HEK293 (cell line): ENCODE results near the gene DCST2.

ENCODE experiments used
- CTCF ChIA-PET: fragments of 350-600 bp; formaldehyde crosslinking; extraction: SDS; loops from one replicate; lab custom pipeline; 2021; ENCODE audit warnings: antibody characterized with exemption; lab: Yijun Ruan, JAX
- POLR2A ChIA-PET: fragments of 300-600 bp; formaldehyde crosslinking; extraction: SDS; loops from one replicate; lab custom pipeline; 2020; ENCODE audit warnings: antibody characterized with exemption, inconsistent platforms; lab: Yijun Ruan, JAX
- H3K27ac ChIP-seq: fragments of 200-500 bp; sonication (Bioruptor generic); 2 replicates; pipeline ENCODE4 v1.5.1; 2014; ENCODE audit warnings: low read depth, low read length, control low read depth, inconsistent platforms; ENCODE audit errors: extremely low read depth
- H3K36me3 ChIP-seq, 2 experiments: fragments of 200-500 bp in 1 of 2; sonication (Bioruptor generic) in 1 of 2; 1 replicate in 1 of 2; 2 replicates in 1 of 2; pipeline ENCODE4 v1.5.1; 2014 to 2017; ENCODE audit warnings: inconsistent platforms in 2 of 2, low read length in 2 of 2; ENCODE audit not compliant: control insufficient read depth in 2 of 2, insufficient read depth in 1 of 2
- H3K4me1 ChIP-seq: fragments of 200-500 bp; sonication (Bioruptor generic); 2 replicates; pipeline ENCODE4 v1.5.1; 2014; ENCODE audit warnings: mild to moderate bottlenecking, low read length, inconsistent platforms; ENCODE audit not compliant: control insufficient read depth, insufficient read depth
- H3K4me3 ChIP-seq: 2 replicates; pipeline ENCODE4 v1.5.1; 2011; ENCODE audit warnings: low read depth, mild to moderate bottlenecking, control low read depth, low read length, moderate library complexity
- H3K9me3 ChIP-seq: fragments of 200-500 bp; sonication (Bioruptor generic); 2 replicates; pipeline ENCODE4 v1.5.1; 2014; ENCODE audit warnings: low read depth, low read length, inconsistent platforms; ENCODE audit not compliant: control insufficient read depth, insufficient read depth
- GLIS2 ChIP-seq: fragments of 450-650 bp; formaldehyde crosslinking; IDR thresholded peaks from 2 replicates; pipeline ENCODE4 v1.5.1; 2016; ENCODE audit warnings: missing biosample characterization, missing genetic modification characterization
- HOXC10 ChIP-seq: sonication (generic); formaldehyde crosslinking; IDR thresholded peaks from 2 replicates; pipeline ENCODE4 v1.8.1; 2023; ENCODE audit warnings: mild to moderate bottlenecking, missing genetic modification reagents
- MYNN ChIP-seq: fragments of 450-650 bp; formaldehyde crosslinking; IDR thresholded peaks from 2 replicates; pipeline ENCODE4 v1.5.1; 2016; ENCODE audit warnings: missing biosample characterization, missing genetic modification characterization, borderline replicate concordance
- OSR2 ChIP-seq: fragments of 450-650 bp; formaldehyde crosslinking; IDR thresholded peaks from 2 replicates; pipeline ENCODE4 v1.5.1; 2016; ENCODE audit warnings: missing biosample characterization, missing genetic modification characterization
- PATZ1 ChIP-seq: fragments of 450-650 bp; formaldehyde crosslinking; IDR thresholded peaks from 2 replicates; pipeline ENCODE4 v1.5.1; 2016; ENCODE audit warnings: missing biosample characterization, missing genetic modification characterization
- REST ChIP-seq: fragments of 450-650 bp; formaldehyde crosslinking; IDR thresholded peaks from 2 replicates; pipeline ENCODE4 v1.5.1; 2016; ENCODE audit warnings: missing biosample characterization, missing genetic modification characterization
- SCRT1 ChIP-seq: fragments of 450-650 bp; formaldehyde crosslinking; IDR thresholded peaks from 2 replicates; pipeline ENCODE4 v1.5.1; 2016; ENCODE audit warnings: missing biosample characterization, missing genetic modification characterization, borderline replicate concordance
- SETDB1 ChIP-seq: IDR thresholded peaks from one replicate; pipeline ENCODE4 v1.6.1; 2017; ENCODE audit warnings: mild to moderate bottlenecking, low read length, moderate library complexity, mixed read lengths; ENCODE audit not compliant: insufficient read length
- SP7 ChIP-seq: fragments of 450-650 bp; formaldehyde crosslinking; IDR thresholded peaks from 2 replicates; pipeline ENCODE4 v1.5.1; 2016; ENCODE audit warnings: missing biosample characterization, missing genetic modification characterization
- TSHZ1 ChIP-seq: fragments of 450-650 bp; formaldehyde crosslinking; IDR thresholded peaks from 2 replicates; pipeline ENCODE4 v1.5.1; 2016; ENCODE audit warnings: missing biosample characterization, missing genetic modification characterization, borderline replicate concordance
- WT1 ChIP-seq: fragments of 450-650 bp; formaldehyde crosslinking; IDR thresholded peaks from 2 replicates; pipeline ENCODE4 v1.5.1; 2016; ENCODE audit warnings: missing biosample characterization, missing genetic modification characterization
- YY1 ChIP-seq: fragments of 450-650 bp; formaldehyde crosslinking; IDR thresholded peaks from 2 replicates; pipeline ENCODE4 v1.5.1; 2018; ENCODE audit warnings: missing biosample characterization, missing genetic modification characterization
- ZBTB48 ChIP-seq: fragments of 450-650 bp; formaldehyde crosslinking; IDR thresholded peaks from 2 replicates; pipeline ENCODE4 v1.5.1; 2016; ENCODE audit warnings: missing biosample characterization, missing genetic modification characterization
- ZFP37 ChIP-seq: fragments of 450-650 bp; formaldehyde crosslinking; IDR thresholded peaks from 2 replicates; pipeline ENCODE4 v1.5.1; 2016; ENCODE audit warnings: missing biosample characterization, missing genetic modification characterization
- ZFP69B ChIP-seq: fragments of 450-650 bp; formaldehyde crosslinking; IDR thresholded peaks from 2 replicates; pipeline ENCODE4 v1.5.1; 2016; ENCODE audit warnings: missing biosample characterization, missing genetic modification characterization
- ZNF175 ChIP-seq: fragments of 450-650 bp; formaldehyde crosslinking; IDR thresholded peaks from 2 replicates; pipeline ENCODE4 v1.5.1; 2016; ENCODE audit warnings: missing biosample characterization, missing genetic modification characterization
- ZNF184 ChIP-seq: fragments of 450-650 bp; IDR thresholded peaks from 2 replicates; pipeline ENCODE4 v1.5.1; 2018; ENCODE audit warnings: missing biosample characterization, mild to moderate bottlenecking, missing genetic modification characterization
- ZNF211 ChIP-seq: fragments of 450-650 bp; formaldehyde crosslinking; IDR thresholded peaks from 2 replicates; pipeline ENCODE4 v1.5.1; 2016; ENCODE audit warnings: low read depth, missing biosample characterization, missing genetic modification characterization
- ZNF24 ChIP-seq: fragments of 450-650 bp; formaldehyde crosslinking; IDR thresholded peaks from 2 replicates; pipeline ENCODE4 v1.5.1; 2016; ENCODE audit warnings: missing biosample characterization, missing genetic modification characterization
- ZNF335 ChIP-seq: fragments of 450-650 bp; formaldehyde crosslinking; conservative IDR thresholded peaks from 2 replicates; pipeline ENCODE4 v1.5.1; 2016; ENCODE audit warnings: missing biosample characterization, missing genetic modification characterization
- ZNF366 ChIP-seq: fragments of 450-650 bp; formaldehyde crosslinking; conservative IDR thresholded peaks from 2 replicates; pipeline ENCODE4 v1.5.1; 2016; ENCODE audit warnings: missing biosample characterization, missing genetic modification characterization
- ZNF404 ChIP-seq: fragments of 450-650 bp; formaldehyde crosslinking; IDR thresholded peaks from 2 replicates; pipeline ENCODE4 v1.5.1; 2017; ENCODE audit warnings: missing biosample characterization, missing genetic modification characterization
- ZNF510 ChIP-seq: fragments of 450-650 bp; formaldehyde crosslinking; IDR thresholded peaks from 2 replicates; pipeline ENCODE4 v1.5.1; 2018; ENCODE audit warnings: mild to moderate bottlenecking, missing genetic modification characterization, missing biosample characterization; ENCODE audit not compliant: insufficient replicate concordance
- ZNF558 ChIP-seq: fragments of 450-650 bp; formaldehyde crosslinking; IDR thresholded peaks from 2 replicates; pipeline ENCODE4 v1.5.1; 2016; ENCODE audit warnings: missing biosample characterization, missing genetic modification characterization
- ZNF560 ChIP-seq: fragments of 450-650 bp; formaldehyde crosslinking; IDR thresholded peaks from 2 replicates; pipeline ENCODE4 v1.5.1; 2017; ENCODE audit warnings: missing biosample characterization, missing genetic modification characterization, borderline replicate concordance
- ZNF664 ChIP-seq: fragments of 450-650 bp; formaldehyde crosslinking; IDR thresholded peaks from 2 replicates; pipeline ENCODE4 v1.5.1; 2016; ENCODE audit warnings: missing biosample characterization, missing genetic modification characterization
- ZNF792 ChIP-seq: fragments of 450-650 bp; formaldehyde crosslinking; IDR thresholded peaks from 2 replicates; pipeline ENCODE4 v1.5.1; 2016; ENCODE audit warnings: missing biosample characterization, missing genetic modification characterization

DCST2 gene

GRCh38 chr1:155002464-155003226 lies 30.9 kb downstream of the DCST2 start, which contains the start of gene ZBTB7B (continued):
- no peak for TF ChIP-seq YY1 (tag by site-specific recombination)
- TF ChIP-seq ZFP69B: peak; percentile 32; the same call in 1 of the 2 replicates
- TF ChIP-seq ZNF24 (tag by site-specific recombination): 0 out of 2 replicates have a peak, but pooled peaks have one; percentile 12
- no peak for TF ChIP-seq ZNF510
- TF ChIP-seq HOXC10 (CRISPR knock-in tag): no peak
- no peak for TF ChIP-seq ZNF792 (tag by site-specific recombination)

GRCh38 chr1:155001675-155002463 lies 31.7 kb downstream of the DCST2 start:
- H3K36me3 ChIP-seq: no peaks in the 10 kb centered on the region
- H3K27ac ChIP-seq: peak overlapping the region; percentile 83; the same call in 1 of the 2 replicates
- POLR2A ChIA-PET: interaction anchor here (0.5 to 2.2 kb wide), 9 partner anchors 10 to 192 kb away, joined by 3 to 14 read pairs (median 4); partner anchors contain the start of genes CKS1B, FLAD1 and PYGO2
- CTCF ChIA-PET: interaction anchor here (0.6 to 3.0 kb wide), 7 partner anchors 10 to 571 kb away, joined by 3 to 12 read pairs (median 4); no protein-coding TSS in a partner anchor
- peak overlapping the region; percentile 50 for H3K4me3 ChIP-seq
- peaks cover 13% of the 10 kb centered on the region for H3K4me1 ChIP-seq
- no peaks in the 10 kb centered on the region for H3K9me3 ChIP-seq
- TF ChIP-seq ZNF175 (tag by site-specific recombination) (no peak), SCRT1 (tag by site-specific recombination) (no peak), ZFP37 (tag by site-specific recombination) (no peak), ZNF560 (tag by site-specific recombination) (no peak), TSHZ1 (peak; percentile 71), REST (tag by site-specific recombination) (no peak; the same call in 1 of the 2 replicates), WT1 (tag by site-specific recombination) (peak; percentile 31), SETDB1 (no peak), MYNN (tag by site-specific recombination) (0 out of 2 replicates have a peak, but pooled peaks have one; percentile 19), ZFP69B (peak; percentile 70), GLIS2 (tag by site-specific recombination) (peak; percentile 96), ZNF184 (tag by site-specific recombination) (no peak), ZBTB48 (tag by site-specific recombination) (peak; percentile 98), OSR2 (tag by site-specific recombination) (no peak), ZNF558 (tag by site-specific recombination) (no peak), PATZ1 (tag by site-specific recombination) (peak; percentile 99), ZNF335 (tag by site-specific recombination) (peak; percentile 81), ZNF664 (tag by site-specific recombination) (no peak), ZNF404 (tag by site-specific recombination) (no peak), SP7 (tag by site-specific recombination) (peak; percentile 71; the same call in 1 of the 2 replicates), ZNF211 (tag by site-specific recombination) (no peak), ZNF366 (tag by site-specific recombination) (peak; percentile 98)
